ENCODE measurements around the gene CLCN7. TPM values are rescaled to one million over a fixed set of nuclear protein-coding genes. Genes with fewer than 3 reads are reported as not detected.

CLCN7 gene
- total RNA-seq, 2 donors from 2014 or later: 27.2 to 115 TPM

GRCh38 chr16:1519831-1520230 is 45.0 kb upstream of the CLCN7 start:
- Histone ChIP-seq H3K4me3 (no peak overlapping the region), H3K4me1 (no peaks in the 10 kb centered on the region), H3K27ac (no peak overlapping the region), H3K9me3 (no peaks in the 10 kb centered on the region), H3K36me3 (replicated peaks in 1 of 2; ENCODE audit: insufficient read depth in 1 of 2, low read depth in 2 of 2) (no peaks in the 10 kb centered on the region), H3K27me3 (no peaks in the 10 kb centered on the region)
- TF ChIP-seq CTCF (IDR thresholded peaks at IDR 0.05) (no peak), POLR2A (IDR thresholded peaks at IDR 0.05) (no peak)
- WGBS, 2 donors: 87 to 89% methylated on average over 10 to 14 of the region's 17 CpGs
- intact Hi-C loops (cut with DNase I): no loop called here
- no peak for ATAC-seq
- DNase-seq: no peak

- 86 to 100% methylated on average over 6 to 16 of the region's 16 CpGs for WGBS, 2 donors
- no peak overlapping the region for H3K27ac ChIP-seq
- no peaks in the 10 kb centered on the region for H3K9me3 ChIP-seq
- intact Hi-C loops (cut with DNase I): no loop called here
- no peak overlapping the region for H3K4me3 ChIP-seq
- H3K27me3 ChIP-seq: no peaks in the 10 kb centered on the region
- TF ChIP-seq CTCF (IDR thresholded peaks at IDR 0.05): no peak
- TF ChIP-seq POLR2A (IDR thresholded peaks at IDR 0.05): no peak
- no peaks in the 10 kb centered on the region for H3K36me3 ChIP-seq (replicated peaks in 1 of 2; ENCODE audit: insufficient read depth in 1 of 2, low read depth in 2 of 2)
- no peaks in the 10 kb centered on the region for H3K4me1 ChIP-seq
- no peak for DNase-seq
- ATAC-seq: no peak
Observed at GRCh38 chr16:1518626-1519135, 43.9 kb upstream of the CLCN7 start.

GRCh38 chr16:1514507-1514906 is 39.7 kb upstream of the CLCN7 start:
- intact Hi-C loops (cut with DNase I): no loop called here
- Histone ChIP-seq H3K36me3 (replicated peaks in 1 of 2; ENCODE audit: insufficient read depth in 1 of 2, low read depth in 2 of 2) (peaks cover 0 to 2% of the 10 kb centered on the region in 2 donors), H3K27ac (no peak overlapping the region), H3K4me3 (no peak overlapping the region), H3K27me3 (no peaks in the 10 kb centered on the region), H3K9me3 (no peaks in the 10 kb centered on the region), H3K4me1 (no peaks in the 10 kb centered on the region)
- DNase-seq (no peak), ATAC-seq (no peak)
- no peak for TF ChIP-seq CTCF (IDR thresholded peaks at IDR 0.05)
- TF ChIP-seq POLR2A (IDR thresholded peaks at IDR 0.05): no peak
- 97 to 99% methylated on average over 3 of the region's 3 CpGs for whole genome bisulfite sequencing, 2 donors

GRCh38 chr16:1512774-1513173 is 37.9 kb upstream of the CLCN7 start:
- DNase-seq: no peak
- no peak overlapping the region for H3K4me3 ChIP-seq
- peaks cover 0 to 2% of the 10 kb centered on the region in 2 donors for H3K36me3 ChIP-seq (replicated peaks in 1 of 2; ENCODE audit: insufficient read depth in 1 of 2, low read depth in 2 of 2)
- intact Hi-C loops (cut with DNase I): no loop called here
- ATAC-seq: no peak
- no peaks in the 10 kb centered on the region for H3K4me1 ChIP-seq
- no peaks in the 10 kb centered on the region for H3K27me3 ChIP-seq
- TF ChIP-seq CTCF (IDR thresholded peaks at IDR 0.05): no peak
- no peak for TF ChIP-seq POLR2A (IDR thresholded peaks at IDR 0.05)
- 80 to 94% methylated on average over 11 to 15 of the region's 15 CpGs for WGBS, 2 donors
- no peak overlapping the region for H3K27ac ChIP-seq
- H3K9me3 ChIP-seq: no peaks in the 10 kb centered on the region

All from body of pancreas (tissue), 4 donors.